GM19438 (cell line): ENCODE measurements around the gene TPR.
"Not testable (repeated sequence)": the region's sequence is repeated elsewhere in the genome, so short reads cannot be mapped to it uniquely, and the experiment has no call there.

Source experiments
- ATAC-seq: cut with Tn5 transposase; IDR thresholded peaks from one replicate; pipeline ENCODE4 v1.9.1; 2021; ENCODE audit warnings: low read depth; ENCODE audit not compliant: unreplicated experiment

TPR gene

GRCh38 chr1:186375152-186375928 lies at the start of gene TPR, which contains the start of gene ODR4:
Gene TPR, minus strand, starts transcription at chr1:186375253. Its CDS starts 225 bp downstream, at chr1:186375028.
Gene ODR4, plus strand, starts transcription at chr1:186375838. Its CDS starts 3,948 bp downstream, at chr1:186379786.
- ATAC-seq, result peak; percentile 80

- no peak for ATAC-seq
These were observed 49.5 kb upstream of the TPR start for GRCh38 chr1:186424539-186424938.

- no peak for ATAC-seq
These were observed 46.4 kb upstream of the TPR start for GRCh38 chr1:186421446-186421845.

- peak; percentile 89 for ATAC-seq
These were observed 45.9 kb upstream of the TPR start for GRCh38 chr1:186420923-186421322.

- ATAC-seq, result no peak
These were observed 45.3 kb upstream of the TPR start for GRCh38 chr1:186420311-186420710.

GRCh38 chr1:186418503-186418902 lies 43.5 kb upstream of the TPR start:
- ATAC-seq, result no peak

GRCh38 chr1:186413319-186413718 lies 38.3 kb upstream of the TPR start:
- ATAC-seq, result no peak

GRCh38 chr1:186409091-186409490 lies 34.0 kb upstream of the TPR start:
- ATAC-seq, result peak; percentile 54

- no peak for ATAC-seq
These were observed 29.5 kb upstream of the TPR start for GRCh38 chr1:186404454-186405051.

- no peak for ATAC-seq
These were observed 28.6 kb upstream of the TPR start for GRCh38 chr1:186403632-186404031.

- not testable (repeated sequence) for ATAC-seq
These were observed 26.4 kb upstream of the TPR start for GRCh38 chr1:186401446-186401845.

GRCh38 chr1:186392711-186393110 lies 17.7 kb upstream of the TPR start:
- not testable (repeated sequence) for ATAC-seq

- no peak for ATAC-seq
These were observed 16.8 kb upstream of the TPR start for GRCh38 chr1:186391841-186392240.

GRCh38 chr1:186390925-186391324 lies 15.9 kb upstream of the TPR start:
- ATAC-seq, result no peak

- no peak for ATAC-seq
These were observed 11.8 kb upstream of the TPR start for GRCh38 chr1:186386725-186387383.

- ATAC-seq, result no peak
These were observed 871 bp upstream of the TPR start for GRCh38 chr1:186375929-186376319.

GRCh38 chr1:186374303-186375151 lies 526 bp downstream of the TPR start:
- peak; percentile 22 for ATAC-seq

GRCh38 chr1:186347837-186348691 lies 27.0 kb downstream of the TPR start:
- ATAC-seq, result not testable (repeated sequence)

GRCh38 chr1:186340772-186341171 lies 34.3 kb downstream of the TPR start:
- no peak for ATAC-seq

GRCh38 chr1:186337554-186337953 lies 37.5 kb downstream of the TPR start:
- ATAC-seq, result no peak
